AG04449 (cell line): Measurements from ENCODE around the gene STMN3.

Experiments
- CTCF ChIA-PET: fragments of 350-600 bp; formaldehyde crosslinking; extraction: SDS; loops from one replicate; lab custom pipeline; 2021; ENCODE audit warnings: antibody characterized with exemption; lab: Yijun Ruan, JAX
- POLR2A ChIA-PET: fragments of 400-600, 350-600 bp; formaldehyde crosslinking; extraction: SDS; loops from one replicate; lab custom pipeline; 2020; ENCODE audit warnings: antibody characterized with exemption, inconsistent platforms; lab: Yijun Ruan, JAX
- DNase-seq: peaks from one replicate; pipeline ENCODE4 v3.0.0-alpha.2; 2010; ENCODE audit warnings: low read depth, low spot score
- H3K4me3 ChIP-seq: 2 replicates; pipeline ENCODE4 v1.5.1; 2011; ENCODE audit warnings: low read depth, mild to moderate bottlenecking, control low read depth, low read length
- CTCF ChIP-seq: IDR thresholded peaks from one replicate; pipeline ENCODE4 v1.5.1; 2011; ENCODE audit warnings: mild to moderate bottlenecking, moderate library complexity, low read length, control low read depth, inconsistent platforms; ENCODE audit not compliant: insufficient read depth; ENCODE audit errors: missing control alignments

STMN3 gene

GRCh38 chr20:63622096-63622495, 31.1 kb downstream of the STMN3 start:
- DNase-seq = no peak
- H3K4me3 ChIP-seq = no peak overlapping the region
- ChIA-PET CTCF (interaction anchor here (0.7 kb wide), 1 partner anchor 8 kb away, joined by 3 read pairs; no protein-coding TSS in a partner anchor), POLR2A (no interaction called here)
- TF ChIP-seq CTCF = no peak

- no peak overlapping the region for H3K4me3 ChIP-seq
- no peak for TF ChIP-seq CTCF
- POLR2A ChIA-PET = interaction anchor here (0.7 kb wide), 1 partner anchor 92 kb away, joined by 4 read pairs; no protein-coding TSS in a partner anchor
- DNase-seq = no peak
- CTCF ChIA-PET = no interaction called here
Observed at GRCh38 chr20:63620991-63621390, 32.2 kb downstream of the STMN3 start.

- no peak for TF ChIP-seq CTCF
- ChIA-PET POLR2A (no interaction called here), CTCF (no interaction called here)
- DNase-seq = no peak
- H3K4me3 ChIP-seq = no peak overlapping the region
Observed at GRCh38 chr20:63619505-63619904, 33.7 kb downstream of the STMN3 start.

GRCh38 chr20:63619086-63619485, 34.1 kb downstream of the STMN3 start:
- TF ChIP-seq CTCF = no peak
- H3K4me3 ChIP-seq = no peak overlapping the region
- DNase-seq = no peak
- ChIA-PET POLR2A (no interaction called here), CTCF (interaction anchor here (1.0 kb wide), 1 partner anchor 355 kb away, joined by 3 read pairs; no protein-coding TSS in a partner anchor)

- ChIA-PET CTCF (interaction anchor here (1.0 kb wide), 1 partner anchor 355 kb away, joined by 3 read pairs; no protein-coding TSS in a partner anchor), POLR2A (no interaction called here)
- H3K4me3 ChIP-seq = no peak overlapping the region
- DNase-seq = no peak
- no peak for TF ChIP-seq CTCF
Observed at GRCh38 chr20:63618291-63618980, 34.8 kb downstream of the STMN3 start.

- POLR2A ChIA-PET = interaction anchor here (1.1 kb wide), 1 partner anchor 9 kb away, joined by 3 read pairs; no protein-coding TSS in a partner anchor
- no peak for TF ChIP-seq CTCF
- CTCF ChIA-PET = no interaction called here
- DNase-seq = no peak
- no peak overlapping the region for H3K4me3 ChIP-seq
Observed at GRCh38 chr20:63617876-63618265, 35.4 kb downstream of the STMN3 start.
